GM19467 (cell line): ENCODE results near the gene NPR1.
"Not testable (repeated sequence)": the region's sequence is repeated elsewhere in the genome, so short reads cannot be mapped to it uniquely, and the experiment has no call there.

Source experiments
- ATAC-seq: cut with Tn5 transposase; IDR thresholded peaks from one replicate; pipeline ENCODE4 v1.9.1; 2021; ENCODE audit warnings: mild to moderate bottlenecking, moderate library complexity; ENCODE audit not compliant: unreplicated experiment

The NPR1 gene

DNA sequence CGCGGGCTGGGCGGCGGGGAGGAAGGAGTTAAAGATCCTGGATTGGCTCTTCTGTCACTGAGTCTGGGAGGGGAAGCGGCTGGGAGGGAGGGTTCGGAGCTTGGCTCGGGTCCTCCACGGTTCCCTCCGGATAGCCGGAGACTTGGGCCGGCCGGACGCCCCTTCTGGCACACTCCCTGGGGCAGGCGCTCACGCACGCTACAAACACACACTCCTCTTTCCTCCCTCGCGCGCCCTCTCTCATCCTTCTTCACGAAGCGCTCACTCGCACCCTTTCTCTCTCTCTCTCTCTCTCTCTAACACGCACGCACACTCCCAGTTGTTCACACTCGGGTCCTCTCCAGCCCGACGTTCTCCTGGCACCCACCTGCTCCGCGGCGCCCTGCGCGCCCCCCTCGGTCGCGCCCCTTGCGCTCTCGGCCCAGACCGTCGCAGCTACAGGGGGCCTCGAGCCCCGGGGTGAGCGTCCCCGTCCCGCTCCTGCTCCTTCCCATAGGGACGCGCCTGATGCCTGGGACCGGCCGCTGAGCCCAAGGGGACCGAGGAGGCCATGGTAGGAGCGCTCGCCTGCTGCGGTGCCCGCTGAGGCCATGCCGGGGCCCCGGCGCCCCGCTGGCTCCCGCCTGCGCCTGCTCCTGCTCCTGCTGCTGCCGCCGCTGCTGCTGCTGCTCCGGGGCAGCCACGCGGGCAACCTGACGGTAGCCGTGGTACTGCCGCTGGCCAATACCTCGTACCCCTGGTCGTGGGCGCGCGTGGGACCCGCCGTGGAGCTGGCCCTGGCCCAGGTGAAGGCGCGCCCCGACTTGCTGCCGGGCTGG is at the start of gene NPR1:
TSS of gene NPR1 (plus strand) at position 170 of the 818 bp plus-strand sequence. CDS start at position 591, 421 bp downstream.
- ATAC-seq = no peak

- no peak for ATAC-seq
These were observed 49.2 kb upstream of the NPR1 start for GRCh38 chr1:153629343-153629665.

DNA sequence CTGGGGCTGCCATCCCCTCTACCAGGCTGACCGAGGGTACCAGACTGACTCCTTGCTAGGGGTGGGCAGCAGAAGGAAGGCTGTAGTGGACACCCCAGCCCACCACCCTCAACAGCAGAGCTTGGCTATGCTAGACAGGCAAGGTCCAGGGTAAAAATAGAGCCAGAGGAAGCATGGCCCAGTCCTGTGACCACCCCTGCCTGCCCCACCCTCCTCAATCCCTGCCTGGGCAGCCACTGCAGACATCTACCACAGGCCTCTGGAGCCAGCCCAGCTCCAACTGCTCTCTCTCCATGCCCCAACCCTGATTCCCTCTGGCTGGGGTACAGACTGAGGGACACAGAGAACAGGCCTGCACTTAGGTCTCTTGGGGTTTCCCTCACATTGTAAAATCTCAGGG is 48.5 kb upstream of the NPR1 start:
- ATAC-seq = no peak

- no peak for ATAC-seq
These were observed 48.1 kb upstream of the NPR1 start for GRCh38 chr1:153630384-153630783.

DNA sequence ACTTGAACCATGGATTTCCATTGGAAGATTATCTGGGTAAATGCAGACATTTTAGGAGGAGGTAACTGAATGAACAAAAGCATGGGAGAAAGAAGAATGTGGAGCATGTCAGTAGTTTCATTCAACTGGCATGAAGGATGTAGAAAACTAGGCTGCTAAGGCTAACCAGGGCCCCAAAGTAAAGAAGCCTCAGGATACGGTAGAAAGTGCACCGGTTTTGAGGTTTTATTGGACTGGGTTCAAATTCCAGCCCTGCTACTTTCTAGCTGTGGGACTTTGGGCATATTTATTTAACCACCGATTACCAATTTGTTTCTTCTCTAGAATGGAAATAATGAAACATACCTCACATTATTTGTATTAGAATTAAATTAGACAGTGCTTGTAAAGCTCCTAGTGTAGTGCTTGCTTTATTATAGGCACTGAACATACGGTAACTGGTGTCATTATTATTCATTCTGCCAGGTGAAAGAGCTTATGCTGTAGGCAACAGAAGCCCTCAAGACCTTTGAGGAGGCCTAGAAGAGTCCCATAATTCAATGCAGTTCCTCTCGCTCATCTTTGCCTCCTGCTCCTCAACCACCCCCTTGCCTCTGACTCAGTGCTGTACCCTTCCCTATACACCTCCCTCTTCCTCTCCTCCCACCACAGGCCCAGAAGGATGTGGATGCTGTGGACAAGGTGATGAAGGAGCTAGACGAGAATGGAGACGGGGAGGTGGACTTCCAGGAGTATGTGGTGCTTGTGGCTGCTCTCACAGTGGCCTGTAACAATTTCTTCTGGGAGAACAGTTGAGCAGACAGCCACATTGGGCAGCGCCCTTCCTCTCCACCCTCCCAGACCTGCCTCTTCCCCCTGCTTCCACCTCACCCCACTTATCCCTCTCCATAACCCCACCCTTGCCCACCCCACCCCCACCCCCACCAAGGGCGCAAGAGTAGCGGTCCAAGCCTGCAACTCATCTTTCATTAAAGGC is 47.2 kb upstream of the NPR1 start:
- ATAC-seq = no peak

- no peak for ATAC-seq
These were observed 45.2 kb upstream of the NPR1 start for GRCh38 chr1:153633161-153633753.

DNA sequence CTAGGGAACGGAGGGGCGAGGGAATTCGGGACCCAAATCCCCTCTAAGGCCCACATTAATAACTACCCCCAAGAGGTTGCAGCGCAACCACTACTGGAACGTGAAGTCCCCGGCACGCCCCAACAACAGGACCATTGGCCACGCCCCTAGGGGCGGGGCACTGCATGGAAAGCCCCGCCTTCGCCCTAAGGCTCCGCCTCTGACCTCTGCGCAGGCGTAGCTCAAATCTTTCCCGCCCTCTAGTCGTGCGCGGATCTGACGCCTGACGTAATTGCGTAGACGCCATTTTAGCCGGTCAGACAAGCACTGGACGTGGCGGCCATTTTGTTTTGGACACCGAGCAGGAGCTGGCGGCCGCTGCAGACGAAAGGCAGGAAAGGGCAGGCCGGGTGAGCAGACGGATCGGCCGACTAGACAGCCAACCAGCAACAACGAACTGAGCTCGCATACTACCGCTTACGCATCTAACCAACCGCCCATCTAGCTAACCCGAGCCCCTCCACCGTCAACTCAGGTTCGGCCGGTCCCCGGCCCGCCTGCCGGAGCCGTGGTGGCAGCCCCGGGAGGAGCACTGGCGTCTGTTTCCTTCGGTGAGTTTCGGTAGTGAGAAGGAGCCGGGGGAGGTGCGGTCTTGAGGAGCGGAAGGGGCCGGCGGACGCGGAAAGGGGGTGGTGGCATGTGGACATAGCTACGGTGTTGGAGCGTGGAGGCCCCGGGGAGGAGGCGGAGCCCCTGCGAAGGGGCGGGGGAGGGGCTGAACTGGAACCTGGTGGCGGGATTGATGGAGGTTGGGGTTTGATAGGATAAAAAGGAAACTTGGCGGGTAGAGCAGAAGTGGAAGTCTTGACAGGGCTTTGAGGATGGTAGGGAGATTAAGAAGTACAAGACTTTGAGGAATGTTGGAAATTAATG is 44.5 kb upstream of the NPR1 start, which contains the start of gene CHTOP:
TSS of gene CHTOP (plus strand) at position 313 of the 912 bp plus-strand sequence. CDS start 2,523 bp downstream, outside the sequence.
- ATAC-seq = peak; percentile 80

DNA sequence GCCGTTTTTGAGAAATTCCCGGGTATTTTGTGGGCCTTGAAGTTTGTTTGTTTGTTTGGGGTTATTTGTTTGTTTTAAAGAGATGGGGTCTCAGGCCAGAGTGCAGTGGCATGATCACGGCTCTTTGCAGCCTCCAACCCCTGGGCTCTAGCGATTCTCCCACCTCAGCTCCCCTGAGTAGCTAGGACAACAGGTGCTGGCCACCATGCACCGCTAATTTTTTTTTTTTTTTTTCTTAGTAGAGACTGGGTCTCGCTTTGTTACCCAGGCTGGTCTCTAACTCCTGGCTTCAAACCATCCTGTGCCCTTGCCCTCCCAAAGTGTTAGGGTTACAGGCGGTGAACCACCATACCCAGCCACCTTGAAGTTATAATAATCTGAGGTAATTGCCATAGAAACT is 42.6 kb upstream of the NPR1 start:
- no peak for ATAC-seq

DNA sequence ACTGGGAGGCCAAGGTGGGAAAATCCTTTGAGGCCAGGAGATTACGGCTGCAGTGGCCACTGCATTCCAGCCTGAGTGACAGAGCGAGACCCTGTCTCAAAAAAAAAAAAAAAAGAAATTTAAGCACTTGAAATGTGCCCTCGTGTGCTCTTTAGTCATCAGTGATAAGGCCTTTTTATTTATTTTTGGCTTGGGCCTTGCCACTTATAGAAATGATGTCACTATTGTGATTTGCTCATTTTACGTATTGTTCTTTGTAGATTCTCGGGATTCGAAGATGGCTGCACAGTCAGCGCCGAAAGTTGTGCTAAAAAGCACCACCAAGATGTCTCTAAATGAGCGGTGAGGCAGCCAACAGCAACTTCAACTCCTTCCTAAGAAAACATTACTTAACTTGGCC is 42.2 kb upstream of the NPR1 start:
- no peak for ATAC-seq

- no peak for ATAC-seq
These were observed 40.2 kb upstream of the NPR1 start for GRCh38 chr1:153638261-153638660.

- no peak for ATAC-seq
These were observed 39.2 kb upstream of the NPR1 start for GRCh38 chr1:153639280-153639679.

DNA sequence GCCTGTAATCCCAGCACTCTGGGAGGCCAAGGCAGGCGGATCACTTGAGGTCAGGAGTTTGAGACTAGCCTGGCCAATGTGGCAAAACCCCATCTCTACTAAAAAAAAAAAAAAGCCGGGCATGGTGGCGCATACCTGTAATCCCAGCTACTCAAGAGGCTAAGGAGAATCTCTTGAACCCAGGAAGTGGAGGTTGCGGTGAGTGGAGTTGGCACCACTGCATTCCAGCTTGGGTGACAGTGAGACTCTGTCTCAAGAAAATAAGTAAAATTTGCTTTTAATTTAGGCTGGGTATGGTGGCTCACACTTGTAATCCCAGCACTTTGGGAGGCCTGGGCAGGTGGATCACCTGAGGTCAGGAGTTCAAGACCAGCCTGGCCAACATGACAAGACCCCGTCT is 38.3 kb upstream of the NPR1 start:
- ATAC-seq = not testable (repeated sequence)

DNA sequence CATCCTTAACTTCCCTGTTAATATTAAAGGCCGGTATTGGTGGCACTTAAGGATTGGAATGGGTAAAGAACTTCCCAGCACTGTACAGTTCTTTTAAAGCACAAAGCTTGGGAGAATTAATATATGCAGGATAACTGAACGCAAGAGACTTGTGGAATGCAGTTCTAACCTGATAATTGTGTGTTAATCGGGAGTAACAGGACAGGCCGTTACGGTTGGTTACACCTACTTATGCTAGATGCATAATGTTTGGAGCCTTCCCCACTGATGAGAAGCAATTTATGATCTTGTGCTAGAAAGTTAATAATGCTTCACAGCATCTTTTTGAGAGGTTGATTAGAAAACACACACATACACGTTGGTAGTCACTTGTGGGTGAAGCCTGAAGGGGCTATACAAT is 37.6 kb upstream of the NPR1 start:
- no peak for ATAC-seq

DNA sequence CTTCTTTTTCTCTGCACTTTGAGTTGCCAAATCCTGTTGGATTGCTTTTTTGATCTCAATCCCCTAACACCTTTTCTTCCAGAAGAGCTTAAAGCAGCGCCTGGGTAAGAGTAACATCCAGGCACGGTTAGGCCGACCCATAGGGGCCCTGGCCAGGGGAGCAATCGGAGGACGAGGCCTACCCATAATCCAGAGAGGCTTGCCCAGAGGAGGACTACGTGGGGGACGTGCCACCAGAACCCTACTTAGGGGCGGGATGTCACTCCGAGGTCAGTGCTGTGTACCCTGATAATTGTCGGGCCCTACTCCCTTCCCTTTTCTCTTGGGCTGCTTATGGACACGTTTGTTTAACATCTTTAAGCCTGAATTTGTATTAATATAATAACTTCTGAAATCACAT is 36.3 kb upstream of the NPR1 start:
- ATAC-seq = no peak

DNA sequence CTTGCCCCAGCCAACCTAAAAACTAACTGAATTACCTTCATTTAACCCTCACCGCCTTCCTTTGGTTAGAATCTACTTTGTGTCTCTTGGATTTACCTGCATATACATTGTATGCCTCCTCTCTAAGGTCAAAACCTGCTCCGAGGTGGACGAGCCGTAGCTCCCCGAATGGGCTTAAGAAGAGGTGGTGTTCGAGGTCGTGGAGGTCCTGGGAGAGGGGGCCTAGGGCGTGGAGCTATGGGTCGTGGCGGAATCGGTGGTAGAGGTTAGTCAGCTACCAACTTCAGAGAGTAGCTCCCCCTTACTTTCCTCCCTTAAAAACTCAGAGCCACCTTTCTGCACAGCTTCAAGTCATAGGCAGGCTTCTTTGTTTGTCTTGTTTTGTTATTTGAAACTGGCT is 35.4 kb upstream of the NPR1 start:
- ATAC-seq = no peak

- ATAC-seq = no peak
These were observed 34.7 kb upstream of the NPR1 start for GRCh38 chr1:153643816-153644215.

DNA sequence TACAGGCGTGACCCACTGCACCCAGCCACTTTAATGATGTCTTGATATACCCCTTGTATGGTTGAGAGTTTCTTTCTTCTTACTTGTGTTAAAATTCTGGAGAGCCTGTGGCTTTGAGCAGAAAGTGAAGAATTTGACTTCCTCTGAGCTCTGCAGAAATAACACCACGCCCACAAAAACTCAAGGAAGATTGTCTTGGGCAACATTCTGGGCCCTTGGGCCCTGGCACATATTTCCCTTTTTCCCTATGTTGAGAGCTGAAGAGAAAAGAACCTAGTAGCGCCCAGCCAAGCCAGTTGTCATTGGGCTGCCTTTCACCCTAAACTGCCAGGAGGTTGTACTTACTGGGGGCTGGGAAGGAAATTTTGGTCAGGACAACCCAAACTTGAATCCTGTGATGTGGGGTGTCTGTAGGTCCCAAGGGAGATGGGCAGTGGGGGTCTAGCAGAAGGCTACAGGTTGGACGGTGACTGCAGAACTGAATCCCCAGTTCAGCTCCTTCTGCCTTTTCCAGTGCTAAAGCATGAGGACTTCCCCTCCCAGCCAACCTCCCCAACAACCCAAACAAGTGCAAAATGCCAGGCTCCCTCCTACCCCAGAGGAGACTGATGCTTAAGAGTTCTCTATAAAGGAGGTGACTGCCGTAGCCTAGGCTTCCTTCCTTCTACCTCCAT is 31.7 kb upstream of the NPR1 start:
- no peak for ATAC-seq

GRCh38 chr1:153647346-153647714 is 31.2 kb upstream of the NPR1 start:
- no peak for ATAC-seq

DNA sequence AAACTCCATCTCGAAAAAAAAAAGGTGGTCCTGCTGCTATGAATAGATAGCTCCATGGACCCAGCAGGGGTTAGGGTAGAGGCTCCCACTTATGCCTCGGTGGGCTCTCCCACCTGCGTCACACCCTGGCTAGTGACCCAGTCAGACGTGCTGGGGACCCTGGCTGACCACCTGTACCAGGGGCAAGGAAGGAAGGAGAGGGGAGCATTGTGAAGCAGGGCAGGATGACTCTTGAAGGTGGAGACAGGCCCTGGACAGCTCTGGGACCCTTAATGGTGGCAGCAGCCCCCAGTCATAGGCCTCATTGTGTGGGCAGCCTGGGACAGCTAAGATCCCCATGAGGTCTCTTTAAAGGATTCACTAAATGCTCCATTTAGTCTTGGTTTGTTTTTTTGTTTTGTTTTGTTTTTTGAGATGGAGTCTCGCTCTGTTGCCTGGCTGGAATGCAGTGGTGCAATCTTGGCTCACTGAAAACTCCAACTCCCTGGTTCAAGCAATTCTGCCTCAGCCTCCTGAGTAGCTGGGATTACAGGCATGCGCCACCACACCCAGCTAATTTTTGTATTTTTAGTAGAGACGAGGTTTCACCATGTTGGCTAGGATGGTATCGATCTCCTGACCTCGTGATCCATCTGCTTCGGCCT is 30.4 kb upstream of the NPR1 start:
- no peak for ATAC-seq
